Smooth muscle cell (in vitro differentiated cells): ENCODE data around the gene PMEPA1. TPM values are rescaled to one million over a fixed set of nuclear protein-coding genes. Genes with fewer than 3 reads are reported as not detected.

Source experiments
- DNase-seq: peaks from one replicate; lab custom pipeline; 2025; ENCODE audit not compliant: unreplicated experiment; lab: John Stamatoyannopoulos, UW
- H2AFZ ChIP-seq: fragments of 200-600 bp; sonication (generic); 2 replicates; pipeline ENCODE4 v1.6.0; 2016; ENCODE audit warnings: antibody characterized with exemption, low read depth, mild to moderate bottlenecking
- H3F3A ChIP-seq: fragments of 200-600 bp; sonication (generic); 2 replicates; pipeline ENCODE4 v1.6.0; 2017; ENCODE audit warnings: antibody characterized with exemption, low read depth
- H3K27ac ChIP-seq: fragments of 200-600 bp; sonication (generic); 2 replicates; pipeline ENCODE4 v1.5.1; 2016; ENCODE audit warnings: low read depth, mild to moderate bottlenecking
- H3K27me3 ChIP-seq: fragments of 200-600 bp; sonication (generic); 2 replicates; pipeline ENCODE4 v1.6.1; 2016; ENCODE audit warnings: low read depth, mild to moderate bottlenecking
- H3K36me3 ChIP-seq: fragments of 200-600 bp; sonication (generic); 2 replicates; pipeline ENCODE4 v1.5.1; 2016; ENCODE audit warnings: low read depth
- H3K4me1 ChIP-seq: fragments of 200-600 bp; sonication (generic); 2 replicates; pipeline ENCODE4 v1.5.1; 2016; ENCODE audit warnings: low read depth
- H3K4me2 ChIP-seq: fragments of 200-600 bp; sonication (generic); 2 replicates; pipeline ENCODE4 v1.6.0; 2016; ENCODE audit warnings: mild to moderate bottlenecking
- H3K4me3 ChIP-seq: fragments of 200-600 bp; sonication (generic); 2 replicates; pipeline ENCODE4 v1.5.1; 2016; ENCODE audit warnings: mild to moderate bottlenecking
- H3K79me2 ChIP-seq: fragments of 200-600 bp; sonication (generic); 2 replicates; pipeline ENCODE4 v1.6.0; 2016; ENCODE audit warnings: low read depth, mild to moderate bottlenecking
- H3K9ac ChIP-seq: fragments of 200-600 bp; sonication (generic); 2 replicates; pipeline ENCODE4 v1.6.0; 2016; ENCODE audit warnings: low read depth
- H3K9me3 ChIP-seq: fragments of 200-600 bp; sonication (generic); replicated peaks from 2 replicates; pipeline ENCODE4 v1.5.1; 2016; ENCODE audit warnings: low read depth
- H4K20me1 ChIP-seq: fragments of 200-600 bp; sonication (generic); 2 replicates; pipeline ENCODE4 v1.6.0; 2016; ENCODE audit warnings: low read depth
- WGBS: methylation state at CpG from one replicate; pipeline ENCODE4 v1.1.7; 2016; ENCODE audit warnings: low lambda C conversion rate; 5-methylcytosine and 5-hydroxymethylcytosine counted together
- polyA plus RNA-seq: library from polyadenylated mRNA; unstranded; fragments of >200 nt; fragmentation: Nextera tagmentation; extraction: Ambion mirVana; gene quantifications from 2 replicates; pipeline ENCODE4 v1.2.1, GENCODE V29; 2016
- total RNA-seq: library from RNA; depleted of rRNA; stranded (reverse); fragments of >200 nt; gene quantifications from 2 replicates; pipeline ENCODE4 v1.2.3, GENCODE V29; 2014
- TF ChIP-seq, protein P1 (sequence below): fragments of 200-600 bp; sonication (generic); IDR thresholded peaks from 2 replicates; pipeline ENCODE4 v1.5.1; 2017; ENCODE audit warnings: borderline replicate concordance, mild to moderate bottlenecking, antibody characterized with exemption; ENCODE audit not compliant: insufficient read depth, poor library complexity, severe bottlenecking

The PMEPA1 gene
- total and polyA plus RNA-seq, 2 experiments from 2014 or later, result 37.2 to 81.9 TPM

DNA sequence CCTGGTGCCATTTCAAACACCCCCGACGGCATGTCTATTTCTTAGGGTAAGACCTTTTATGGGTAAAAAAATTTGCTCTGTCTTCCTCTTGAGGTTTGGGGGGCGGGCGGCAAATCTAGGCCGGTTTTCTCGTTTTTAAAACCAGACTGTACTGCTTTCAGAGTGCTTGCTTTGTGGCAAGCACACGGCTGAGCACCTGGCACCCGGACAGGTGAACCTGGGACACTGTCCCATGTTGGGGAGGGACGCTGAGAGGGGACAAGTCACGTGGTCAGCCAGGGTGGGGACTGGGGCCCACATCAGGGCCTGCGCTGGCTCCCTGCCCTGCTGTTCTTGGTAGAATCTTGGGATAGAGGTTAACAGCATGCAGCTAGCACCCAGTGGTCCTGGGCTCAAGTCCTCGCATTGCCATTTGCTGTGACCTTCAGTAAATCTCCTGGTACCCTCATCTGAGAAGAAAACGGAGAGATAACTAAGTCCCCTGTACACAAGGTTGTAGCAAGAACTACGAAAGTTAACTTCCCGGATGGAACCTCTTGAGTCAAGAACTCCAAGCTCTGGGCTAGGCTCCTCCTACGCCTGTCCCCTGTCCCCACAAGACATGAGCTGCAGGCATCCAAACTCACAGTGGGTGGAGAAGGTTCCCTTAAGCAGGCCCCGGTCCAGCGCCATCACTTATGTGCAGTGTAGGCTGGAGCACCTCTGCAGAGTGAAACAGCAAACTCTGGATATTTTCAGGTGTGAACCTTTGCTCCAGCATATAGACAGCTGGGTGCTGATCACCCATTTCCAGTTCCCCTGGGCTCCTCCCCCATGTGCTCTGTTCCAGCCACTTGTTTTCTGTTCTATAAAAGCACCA lies 41.7 kb downstream of the PMEPA1 start:
- Histone ChIP-seq H3K9ac (no peak overlapping the region), H2AFZ (no peak overlapping the region), H3K4me1 (no peaks in the 10 kb centered on the region), H3F3A (no peaks in the 10 kb centered on the region), H3K4me2 (no peak overlapping the region), H3K9me3 (no peaks in the 10 kb centered on the region), H3K4me3 (no peak overlapping the region), H3K79me2 (peaks cover 99% of the 10 kb centered on the region), H4K20me1 (peaks cover 99% of the 10 kb centered on the region), H3K27ac (no peak overlapping the region), H3K27me3 (no peaks in the 10 kb centered on the region), H3K36me3 (no peaks in the 10 kb centered on the region)
- DNase-seq, result no peak
- TF ChIP-seq, protein P1, sequence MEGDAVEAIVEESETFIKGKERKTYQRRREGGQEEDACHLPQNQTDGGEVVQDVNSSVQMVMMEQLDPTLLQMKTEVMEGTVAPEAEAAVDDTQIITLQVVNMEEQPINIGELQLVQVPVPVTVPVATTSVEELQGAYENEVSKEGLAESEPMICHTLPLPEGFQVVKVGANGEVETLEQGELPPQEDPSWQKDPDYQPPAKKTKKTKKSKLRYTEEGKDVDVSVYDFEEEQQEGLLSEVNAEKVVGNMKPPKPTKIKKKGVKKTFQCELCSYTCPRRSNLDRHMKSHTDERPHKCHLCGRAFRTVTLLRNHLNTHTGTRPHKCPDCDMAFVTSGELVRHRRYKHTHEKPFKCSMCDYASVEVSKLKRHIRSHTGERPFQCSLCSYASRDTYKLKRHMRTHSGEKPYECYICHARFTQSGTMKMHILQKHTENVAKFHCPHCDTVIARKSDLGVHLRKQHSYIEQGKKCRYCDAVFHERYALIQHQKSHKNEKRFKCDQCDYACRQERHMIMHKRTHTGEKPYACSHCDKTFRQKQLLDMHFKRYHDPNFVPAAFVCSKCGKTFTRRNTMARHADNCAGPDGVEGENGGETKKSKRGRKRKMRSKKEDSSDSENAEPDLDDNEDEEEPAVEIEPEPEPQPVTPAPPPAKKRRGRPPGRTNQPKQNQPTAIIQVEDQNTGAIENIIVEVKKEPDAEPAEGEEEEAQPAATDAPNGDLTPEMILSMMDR, result no peak
- WGBS, result 94% methylated on average over 18 of the region's 18 CpGs

DNA sequence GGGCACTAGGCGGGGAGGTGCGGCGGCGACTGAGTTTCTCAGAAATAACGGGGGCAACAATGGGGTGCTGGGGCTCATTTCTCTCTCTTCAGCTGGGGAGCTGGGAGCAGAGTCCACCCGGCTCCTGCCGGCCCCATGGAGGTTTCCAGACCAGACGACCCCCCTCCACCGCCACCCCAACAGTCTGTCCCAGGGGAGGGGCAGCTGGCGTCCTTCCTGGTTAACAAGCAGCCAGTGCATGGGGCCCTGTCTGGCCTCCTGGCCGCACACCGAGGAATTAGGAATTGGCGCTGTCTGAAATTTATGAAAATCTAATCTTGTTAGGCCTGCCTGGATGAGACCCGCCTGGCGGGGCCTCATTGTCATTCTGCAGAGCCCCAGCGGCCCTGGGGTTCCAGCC lies 42.4 kb downstream of the PMEPA1 start:
- H3K36me3 ChIP-seq, result no peaks in the 10 kb centered on the region
- peaks cover 99% of the 10 kb centered on the region for H4K20me1 ChIP-seq
- TF ChIP-seq, protein P1, result no peak
- H3K4me2 ChIP-seq, result no peak overlapping the region
- no peaks in the 10 kb centered on the region for H3K27me3 ChIP-seq
- no peaks in the 10 kb centered on the region for H3K9me3 ChIP-seq
- H3K79me2 ChIP-seq, result peaks cover 99% of the 10 kb centered on the region
- no peak for DNase-seq
- H3K4me3 ChIP-seq, result no peak overlapping the region
- H3F3A ChIP-seq, result no peaks in the 10 kb centered on the region
- H3K4me1 ChIP-seq, result no peaks in the 10 kb centered on the region
- H3K9ac ChIP-seq, result no peak overlapping the region
- WGBS, result 88% methylated on average over 16 of the region's 16 CpGs
- H2AFZ ChIP-seq, result no peak overlapping the region
- H3K27ac ChIP-seq, result no peak overlapping the region

DNA sequence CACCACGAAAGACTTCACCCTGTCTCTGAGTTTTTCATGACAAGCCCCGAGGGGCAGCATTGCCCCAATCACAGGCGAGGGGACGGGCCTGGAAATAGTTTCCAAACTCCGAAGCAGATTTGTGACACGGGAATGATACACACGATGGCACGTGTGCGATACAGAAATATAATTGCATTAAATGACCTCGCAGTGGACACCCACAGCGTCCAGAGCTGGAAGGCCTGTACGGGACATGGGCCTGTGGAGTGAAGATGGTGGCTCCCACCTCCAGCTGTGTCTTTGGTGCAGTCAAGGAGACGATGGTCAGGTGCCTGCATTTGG lies 43.0 kb downstream of the PMEPA1 start:
- H3K27me3 ChIP-seq, result no peaks in the 10 kb centered on the region
- H3K9ac ChIP-seq, result no peak overlapping the region
- H3K36me3 ChIP-seq, result no peaks in the 10 kb centered on the region
- no peak overlapping the region for H3K27ac ChIP-seq
- H3K9me3 ChIP-seq, result no peaks in the 10 kb centered on the region
- 92% methylated on average over 13 of the region's 13 CpGs for WGBS
- DNase-seq, result no peak
- H3K79me2 ChIP-seq, result peaks cover 99% of the 10 kb centered on the region
- TF ChIP-seq, protein P1, result no peak
- H2AFZ ChIP-seq, result no peak overlapping the region
- H3F3A ChIP-seq, result no peaks in the 10 kb centered on the region
- H3K4me1 ChIP-seq, result no peaks in the 10 kb centered on the region
- no peak overlapping the region for H3K4me2 ChIP-seq
- H3K4me3 ChIP-seq, result no peak overlapping the region
- H4K20me1 ChIP-seq, result peaks cover 99% of the 10 kb centered on the region
